ENCODE results near the gene CAPS.

GRCh38 chr19:5914946-5915781 is 1.1 kb downstream of the CAPS start:
- TF ChIP-seq CTCF (IDR thresholded peaks at IDR 0.05 in 8 of 11, conservative IDR thresholded peaks at IDR 0.05 in 3 of 11) (no peak), POLR2A (IDR thresholded peaks at IDR 0.05) (no peak)
